Activated B cell treated with CpG ODN at 0.5 μM for 24 hours (primary cell): ENCODE results near the gene RNF180. TPM values are rescaled to one million over a fixed set of nuclear protein-coding genes. Genes with fewer than 3 reads are reported as not detected.

Experiments used
- ATAC-seq: fragments of 200-7000 bp; cut with Tn5 transposase; one replicate; pipeline ENCODE4 v1.10.0; 2021; ENCODE audit warnings: low read depth, mild to moderate bottlenecking, moderate library complexity
- CTCF ChIA-PET: fragments of 350-600 bp; sonication (Branson Sonifier 250); formaldehyde crosslinking; loops from one replicate; lab custom pipeline; 2021; ENCODE audit warnings: antibody characterized with exemption; lab: Charles Lee
- POLR2A ChIA-PET: fragments of 350-600 bp; sonication (Branson Sonifier 250); formaldehyde crosslinking; loops from one replicate; lab custom pipeline; 2021; ENCODE audit warnings: antibody characterized with exemption; lab: Charles Lee
- DNase-seq: peaks from one replicate; pipeline ENCODE4 v3.0.0; 2022
- H3K27ac Mint-ChIP-seq: one replicate; pipeline ENCODE4 v1.8.0; 2020; ENCODE audit warnings: mixed read lengths
- H3K27me3 Mint-ChIP-seq: one replicate; pipeline ENCODE4 v1.8.0; 2021; ENCODE audit warnings: mixed read lengths
- H3K36me3 Mint-ChIP-seq: one replicate; pipeline ENCODE4 v1.8.0; 2021; ENCODE audit warnings: low read depth, mixed read lengths
- H3K4me1 Mint-ChIP-seq: one replicate; pipeline ENCODE4 v1.8.0; 2021; ENCODE audit warnings: mixed read lengths
- H3K4me3 Mint-ChIP-seq: one replicate; pipeline ENCODE4 v1.8.0; 2020; ENCODE audit warnings: mild to moderate bottlenecking, mixed read lengths
- H3K9me3 Mint-ChIP-seq: one replicate; pipeline ENCODE4 v1.8.0; 2020; ENCODE audit warnings: mixed read lengths
- intact Hi-C: fragments of 100-400 bp; cut with micrococcal nuclease; formaldehyde crosslinking; loops from one replicate; pipeline ENCODE4 v1.15.1; 2024
- total RNA-seq: library from RNA; stranded (reverse); gene quantifications from 2 replicates; pipeline ENCODE4 v1.2.3, GENCODE V29; 2022
- TF ChIP-seq, protein P1 (sequence below): fragments of 200-600 bp; IDR thresholded peaks from one replicate; pipeline ENCODE4 v1.8.0; 2022; ENCODE audit warnings: antibody characterized with exemption, mild to moderate bottlenecking

The RNF180 gene
- total RNA-seq, 1 donor from 2014 or later = not detected

DNA sequence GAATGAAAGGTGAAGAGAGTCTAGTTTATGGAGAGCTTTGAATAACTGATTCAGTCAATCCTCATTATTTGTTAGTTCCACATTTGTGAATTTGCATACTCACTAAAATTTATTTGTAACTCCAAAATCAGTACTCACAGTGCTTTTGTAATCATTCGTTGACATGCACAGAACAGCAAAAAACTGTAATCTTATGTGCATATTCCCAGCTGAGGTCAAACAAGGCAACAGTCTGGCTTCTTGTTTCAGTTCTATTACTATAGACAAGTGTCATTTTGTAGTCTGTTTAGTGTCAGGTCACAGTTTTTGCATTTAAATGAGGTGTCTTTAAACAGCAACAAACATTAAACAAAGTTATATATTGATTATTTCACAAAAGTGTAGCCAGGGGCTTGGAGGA is 142.5 kb downstream of the RNF180 start:
- no peak overlapping the region for H3K27ac Mint-ChIP-seq
- POLR2A ChIA-PET = no interaction called here
- no peaks in the 10 kb centered on the region for H3K27me3 Mint-ChIP-seq
- no peak for DNase-seq
- CTCF ChIA-PET = no interaction called here
- no peak overlapping the region for H3K4me3 Mint-ChIP-seq
- intact Hi-C loops = no loop called here
- ATAC-seq = no peak
- TF ChIP-seq, protein P1, sequence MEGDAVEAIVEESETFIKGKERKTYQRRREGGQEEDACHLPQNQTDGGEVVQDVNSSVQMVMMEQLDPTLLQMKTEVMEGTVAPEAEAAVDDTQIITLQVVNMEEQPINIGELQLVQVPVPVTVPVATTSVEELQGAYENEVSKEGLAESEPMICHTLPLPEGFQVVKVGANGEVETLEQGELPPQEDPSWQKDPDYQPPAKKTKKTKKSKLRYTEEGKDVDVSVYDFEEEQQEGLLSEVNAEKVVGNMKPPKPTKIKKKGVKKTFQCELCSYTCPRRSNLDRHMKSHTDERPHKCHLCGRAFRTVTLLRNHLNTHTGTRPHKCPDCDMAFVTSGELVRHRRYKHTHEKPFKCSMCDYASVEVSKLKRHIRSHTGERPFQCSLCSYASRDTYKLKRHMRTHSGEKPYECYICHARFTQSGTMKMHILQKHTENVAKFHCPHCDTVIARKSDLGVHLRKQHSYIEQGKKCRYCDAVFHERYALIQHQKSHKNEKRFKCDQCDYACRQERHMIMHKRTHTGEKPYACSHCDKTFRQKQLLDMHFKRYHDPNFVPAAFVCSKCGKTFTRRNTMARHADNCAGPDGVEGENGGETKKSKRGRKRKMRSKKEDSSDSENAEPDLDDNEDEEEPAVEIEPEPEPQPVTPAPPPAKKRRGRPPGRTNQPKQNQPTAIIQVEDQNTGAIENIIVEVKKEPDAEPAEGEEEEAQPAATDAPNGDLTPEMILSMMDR = no peak
- H3K36me3 Mint-ChIP-seq = no peaks in the 10 kb centered on the region
- H3K4me1 Mint-ChIP-seq = no peaks in the 10 kb centered on the region
- no peaks in the 10 kb centered on the region for H3K9me3 Mint-ChIP-seq

DNA sequence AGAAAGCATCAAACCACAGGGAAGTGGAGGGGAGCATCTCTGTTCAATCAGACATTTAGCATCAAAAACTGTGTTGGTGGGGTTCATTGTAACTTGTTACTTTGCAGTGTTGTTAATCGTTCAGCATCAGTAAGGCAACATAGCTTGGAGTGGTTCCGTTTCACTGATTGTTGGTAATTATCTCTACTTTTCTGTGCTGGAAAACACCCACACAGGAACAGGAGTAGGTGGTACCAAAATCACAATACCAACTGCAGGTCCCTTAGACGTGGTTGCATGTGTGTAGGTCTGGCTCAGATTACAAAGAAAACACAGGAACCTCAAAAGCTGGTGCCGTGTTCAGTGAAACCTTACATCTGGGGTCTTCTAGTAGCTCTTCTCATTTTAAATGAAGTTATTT is 146.8 kb downstream of the RNF180 start:
- no peak for DNase-seq
- H3K9me3 Mint-ChIP-seq = no peaks in the 10 kb centered on the region
- POLR2A ChIA-PET = no interaction called here
- H3K4me3 Mint-ChIP-seq = no peak overlapping the region
- intact Hi-C loops = no loop called here
- TF ChIP-seq, protein P1 = no peak
- H3K4me1 Mint-ChIP-seq = no peaks in the 10 kb centered on the region
- ATAC-seq = no peak
- CTCF ChIA-PET = no interaction called here
- H3K36me3 Mint-ChIP-seq = no peaks in the 10 kb centered on the region
- H3K27me3 Mint-ChIP-seq = no peaks in the 10 kb centered on the region
- no peak overlapping the region for H3K27ac Mint-ChIP-seq

DNA sequence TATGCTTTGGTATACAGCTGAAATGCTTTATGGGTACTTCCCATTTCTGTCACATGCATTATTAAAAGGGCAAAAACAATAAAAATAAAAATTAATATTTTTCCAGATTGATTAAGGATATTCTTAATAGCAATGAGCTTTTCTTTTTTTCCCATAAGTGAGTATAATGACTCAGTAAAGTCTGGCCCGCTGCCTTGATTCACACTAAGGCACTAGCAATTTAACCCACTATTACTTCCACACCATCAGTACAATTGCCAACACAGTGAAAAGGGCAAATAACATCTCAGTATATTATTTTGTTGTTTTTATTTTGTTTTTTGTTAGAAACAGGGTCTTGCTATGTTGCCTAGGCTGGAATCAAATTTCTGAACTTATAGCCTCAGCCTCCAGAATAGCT is 150.1 kb downstream of the RNF180 start:
- ATAC-seq (no peak), DNase-seq (no peak)
- TF ChIP-seq, protein P1 = no peak
- ChIA-PET CTCF (no interaction called here), POLR2A (no interaction called here)
- no peaks in the 10 kb centered on the region for H3K9me3 Mint-ChIP-seq
- no peaks in the 10 kb centered on the region for H3K36me3 Mint-ChIP-seq
- no peaks in the 10 kb centered on the region for H3K27me3 Mint-ChIP-seq
- no peak overlapping the region for H3K27ac Mint-ChIP-seq
- H3K4me3 Mint-ChIP-seq = no peak overlapping the region
- intact Hi-C loops = no loop called here
- no peaks in the 10 kb centered on the region for H3K4me1 Mint-ChIP-seq

- H3K27me3 Mint-ChIP-seq = no peaks in the 10 kb centered on the region
- CTCF ChIA-PET = no interaction called here
Observed at GRCh38 chr5:64318175-64318574, 152.5 kb downstream of the RNF180 start.

DNA sequence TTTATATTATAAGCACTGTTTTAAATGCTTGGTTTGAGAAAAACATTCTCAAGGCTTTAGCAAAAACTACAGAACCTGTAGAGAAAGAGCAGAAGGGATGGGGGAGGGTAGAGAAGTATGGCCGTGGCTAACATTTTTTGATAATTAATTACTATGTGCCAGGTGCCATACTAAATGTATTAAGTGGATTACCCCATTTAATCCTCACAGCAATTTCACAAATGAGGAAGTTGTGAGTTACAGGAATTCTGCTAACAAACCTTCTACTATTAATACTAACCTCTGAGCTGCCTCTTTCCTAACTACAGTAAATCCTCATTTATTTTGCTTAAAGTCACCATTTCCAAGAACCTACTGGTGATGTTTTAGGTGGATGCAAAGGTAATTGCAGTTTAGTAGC is 157.9 kb downstream of the RNF180 start:
- ChIA-PET POLR2A (no interaction called here), CTCF (no interaction called here)
- Mint-ChIP-seq H3K9me3 (peaks cover 3% of the 10 kb centered on the region), H3K36me3 (no peaks in the 10 kb centered on the region), H3K4me3 (no peak overlapping the region), H3K27ac (no peak overlapping the region), H3K27me3 (no peaks in the 10 kb centered on the region), H3K4me1 (no peaks in the 10 kb centered on the region)
- TF ChIP-seq, protein P1 = no peak
- ATAC-seq (no peak), DNase-seq (no peak)
- intact Hi-C loops = no loop called here

More at GRCh38 chr5:64318175-64318574, 152.5 kb downstream of the RNF180 start:
- no peaks in the 10 kb centered on the region for H3K36me3 Mint-ChIP-seq
- TF ChIP-seq, protein P1 = no peak
- intact Hi-C loops = no loop called here
- POLR2A ChIA-PET = no interaction called here
- no peaks in the 10 kb centered on the region for H3K4me1 Mint-ChIP-seq
- H3K9me3 Mint-ChIP-seq = no peaks in the 10 kb centered on the region
- ATAC-seq = no peak
- DNase-seq = no peak
- no peak overlapping the region for H3K27ac Mint-ChIP-seq
- no peak overlapping the region for H3K4me3 Mint-ChIP-seq
